ENCODE measurements around the gene RAD9B. TPM values are rescaled to one million over a fixed set of nuclear protein-coding genes. Genes with fewer than 3 reads are reported as not detected.

Gene RAD9B
- total and polyA plus RNA-seq, 9 of the 15 experiments (the other 6 are each of a cell fraction or from before 2014, with no cell fraction given), result 0.05 to 0.83 (median 0.32) TPM

DNA sequence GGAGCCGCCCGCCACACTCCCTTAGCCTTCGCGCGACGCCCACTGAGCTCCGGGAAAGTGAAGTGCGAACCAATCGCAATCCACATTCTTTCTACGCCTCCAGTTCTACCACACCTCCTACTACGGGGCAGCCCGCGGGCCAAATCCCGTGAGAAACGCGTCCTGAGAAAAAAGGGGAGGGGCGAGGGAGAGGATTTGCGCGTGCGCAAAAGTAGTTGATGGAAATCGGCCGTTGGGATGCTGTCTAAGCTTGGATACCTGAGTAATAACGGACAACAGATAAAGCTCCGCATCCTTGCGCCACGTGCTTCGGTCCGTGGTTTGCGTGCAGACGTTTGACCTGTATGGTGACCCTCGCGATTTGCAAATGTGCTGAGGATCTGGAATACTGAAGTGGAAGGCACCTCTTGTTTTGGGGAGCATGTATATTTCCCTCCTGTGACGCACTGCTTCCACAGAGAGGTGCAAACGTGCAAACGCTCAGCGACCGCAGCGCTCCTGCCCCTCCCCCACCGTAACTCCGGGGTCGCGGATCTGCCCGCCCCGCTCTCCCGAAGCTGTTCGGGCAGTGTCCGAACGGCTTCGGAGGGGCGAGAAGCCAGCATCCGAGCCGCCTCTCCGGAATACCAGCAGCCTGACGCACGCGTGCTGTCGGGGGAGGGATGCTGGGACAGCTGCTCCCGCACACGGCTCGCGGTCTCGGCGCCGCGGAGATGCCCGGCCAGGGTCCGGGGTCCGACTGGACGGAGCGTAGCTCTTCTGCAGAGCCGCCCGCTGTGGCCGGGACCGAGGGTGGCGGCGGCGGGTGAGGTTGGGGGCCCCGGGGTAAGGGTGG, 33.7 kb upstream of the RAD9B start, which contains the start of the genes FAM216A and GPN3 (continued):
- TF ChIP-seq, protein P1, sequence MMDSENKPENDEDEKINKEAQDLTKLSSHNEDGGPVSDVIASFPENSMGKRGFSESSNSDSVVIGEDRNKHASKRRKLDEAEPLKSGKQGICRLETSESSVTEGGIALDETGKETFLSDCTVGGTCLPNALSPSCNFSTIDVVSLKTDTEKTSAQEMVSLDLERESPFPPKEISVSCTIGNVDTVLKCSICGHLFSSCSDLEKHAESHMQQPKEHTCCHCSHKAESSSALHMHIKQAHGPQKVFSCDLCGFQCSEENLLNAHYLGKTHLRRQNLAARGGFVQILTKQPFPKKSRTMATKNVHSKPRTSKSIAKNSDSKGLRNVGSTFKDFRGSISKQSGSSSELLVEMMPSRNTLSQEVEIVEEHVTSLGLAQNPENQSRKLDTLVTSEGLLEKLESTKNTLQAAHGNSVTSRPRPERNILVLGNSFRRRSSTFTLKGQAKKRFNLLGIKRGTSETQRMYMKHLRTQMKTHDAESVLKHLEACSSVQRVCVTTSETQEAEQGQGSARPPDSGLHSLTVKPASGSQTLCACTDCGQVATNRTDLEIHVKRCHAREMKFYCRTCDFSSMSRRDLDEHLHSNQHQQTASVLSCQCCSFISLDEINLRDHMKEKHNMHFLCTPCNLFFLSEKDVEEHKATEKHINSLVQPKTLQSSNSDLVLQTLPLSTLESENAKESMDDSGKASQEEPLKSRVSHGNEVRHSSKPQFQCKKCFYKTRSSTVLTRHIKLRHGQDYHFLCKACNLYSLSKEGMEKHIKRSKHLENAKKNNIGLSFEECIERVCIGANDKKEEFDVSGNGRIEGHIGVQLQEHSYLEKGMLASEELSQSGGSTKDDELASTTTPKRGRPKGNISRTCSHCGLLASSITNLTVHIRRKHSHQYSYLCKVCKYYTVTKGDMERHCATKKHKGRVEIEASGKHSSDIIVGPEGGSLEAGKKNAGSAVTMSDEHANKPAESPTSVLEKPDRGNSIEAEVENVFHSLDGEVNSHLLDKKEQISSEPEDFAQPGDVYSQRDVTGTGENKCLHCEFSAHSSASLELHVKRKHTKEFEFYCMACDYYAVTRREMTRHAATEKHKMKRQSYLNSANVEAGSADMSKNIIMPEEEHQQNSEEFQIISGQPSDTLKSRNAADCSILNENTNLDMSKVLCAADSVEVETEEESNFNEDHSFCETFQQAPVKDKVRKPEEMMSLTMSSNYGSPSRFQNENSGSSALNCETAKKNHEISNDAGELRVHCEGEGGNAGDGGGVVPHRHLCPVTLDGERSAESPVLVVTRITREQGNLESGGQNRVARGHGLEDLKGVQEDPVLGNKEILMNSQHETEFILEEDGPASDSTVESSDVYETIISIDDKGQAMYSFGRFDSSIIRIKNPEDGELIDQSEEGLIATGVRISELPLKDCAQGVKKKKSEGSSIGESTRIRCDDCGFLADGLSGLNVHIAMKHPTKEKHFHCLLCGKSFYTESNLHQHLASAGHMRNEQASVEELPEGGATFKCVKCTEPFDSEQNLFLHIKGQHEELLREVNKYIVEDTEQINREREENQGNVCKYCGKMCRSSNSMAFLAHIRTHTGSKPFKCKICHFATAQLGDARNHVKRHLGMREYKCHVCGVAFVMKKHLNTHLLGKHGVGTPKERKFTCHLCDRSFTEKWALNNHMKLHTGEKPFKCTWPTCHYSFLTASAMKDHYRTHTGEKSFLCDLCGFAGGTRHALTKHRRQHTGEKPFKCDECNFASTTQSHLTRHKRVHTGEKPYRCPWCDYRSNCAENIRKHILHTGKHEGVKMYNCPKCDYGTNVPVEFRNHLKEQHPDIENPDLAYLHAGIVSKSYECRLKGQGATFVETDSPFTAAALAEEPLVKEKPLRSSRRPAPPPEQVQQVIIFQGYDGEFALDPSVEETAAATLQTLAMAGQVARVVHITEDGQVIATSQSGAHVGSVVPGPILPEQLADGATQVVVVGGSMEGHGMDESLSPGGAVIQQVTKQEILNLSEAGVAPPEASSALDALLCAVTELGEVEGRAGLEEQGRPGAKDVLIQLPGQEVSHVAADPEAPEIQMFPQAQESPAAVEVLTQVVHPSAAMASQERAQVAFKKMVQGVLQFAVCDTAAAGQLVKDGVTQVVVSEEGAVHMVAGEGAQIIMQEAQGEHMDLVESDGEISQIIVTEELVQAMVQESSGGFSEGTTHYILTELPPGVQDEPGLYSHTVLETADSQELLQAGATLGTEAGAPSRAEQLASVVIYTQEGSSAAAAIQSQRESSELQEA (IDR thresholded peaks at IDR 0.05; ENCODE audit: low read depth), result peak; percentile 99
- TF ChIP-seq TCF7L2 (IDR thresholded peaks at IDR 0.05; ENCODE audit: low read depth, low read length), result no peak

Data from K562 (cell line).